HepG2 (cell line): ENCODE results near the gene PLD3. TPM values are rescaled to one million over a fixed set of nuclear protein-coding genes. Genes with fewer than 3 reads are reported as not detected.

Experiments
- FOXC1 ChIP-seq: sonication (generic); formaldehyde crosslinking; IDR thresholded peaks from 2 replicates; pipeline ENCODE4 v1.8.0; 2022; ENCODE audit warnings: mild to moderate bottlenecking, missing genetic modification reagents, borderline replicate concordance
- HNF1A ChIP-seq, 2 experiments: sonication (generic) in 1 of 2; formaldehyde crosslinking in 1 of 2; IDR thresholded peaks; 2 replicates each; pipeline versions ENCODE4 v1.4.0 to v1.6.1; 2016 to 2020; ENCODE audit warnings: borderline replicate concordance in 1 of 2, low read depth in 1 of 2, mild to moderate bottlenecking in 1 of 2, missing genetic modification reagents in 1 of 2
- NFE2L1 ChIP-seq: sonication (generic); formaldehyde crosslinking; IDR thresholded peaks from 2 replicates; pipeline ENCODE4 v1.4.0; 2020; ENCODE audit warnings: missing genetic modification reagents, mild to moderate bottlenecking, borderline replicate concordance
- XRCC5 ChIP-seq: fragments of 200-400 bp; formaldehyde crosslinking; optimal IDR thresholded peaks from 2 replicates; pipeline ENCODE3; 2017; ENCODE audit warnings: mild to moderate bottlenecking, low read length
- ZBTB3 ChIP-seq: sonication (generic); formaldehyde crosslinking; IDR thresholded peaks from 2 replicates; pipeline ENCODE4 v1.4.0; 2020; ENCODE audit warnings: low read depth, mild to moderate bottlenecking, moderate library complexity, missing genetic modification reagents, borderline replicate concordance
- ZBTB33 ChIP-seq: sonication (generic); formaldehyde crosslinking; IDR thresholded peaks from 2 replicates; pipeline ENCODE4 v1.4.0; 2020; ENCODE audit warnings: missing genetic modification reagents
- ZFP37 ChIP-seq: sonication (generic); formaldehyde crosslinking; IDR thresholded peaks from 2 replicates; pipeline ENCODE4 v1.4.0; 2020; ENCODE audit warnings: missing genetic modification reagents, borderline replicate concordance
- ZNF337 ChIP-seq: sonication (generic); formaldehyde crosslinking; IDR thresholded peaks from 2 replicates; pipeline ENCODE4 v1.5.1; 2020; ENCODE audit warnings: missing genetic modification reagents, low read depth, mild to moderate bottlenecking, borderline replicate concordance
- ZSCAN5A ChIP-seq: sonication (generic); formaldehyde crosslinking; IDR thresholded peaks from 2 replicates; pipeline ENCODE4 v1.8.0; 2022; ENCODE audit warnings: mild to moderate bottlenecking, missing genetic modification reagents, borderline replicate concordance
- polyA plus RNA-seq, 8 experiments: library from polyadenylated mRNA; depleted of rRNA in 3 of 8; stranded (reverse) in 7 of 8; unstranded in 1 of 8; fragments of >200 nt; fragmentation: Illumina TruSeq in 4 of 8; extraction: Trizol in 4 of 8; gene quantifications; 2 replicates each; pipeline versions ENCODE4 v1.2.1 to v1.2.3, GENCODE V29; 2011 to 2016; ENCODE audit warnings: low read depth in 4 of 8, missing spikeins in 1 of 8, mixed read lengths in 1 of 8; ENCODE audit not compliant: insufficient read depth in 1 of 8
- total RNA-seq, 5 experiments: library from RNA; depleted of rRNA; stranded (reverse); fragments of >200 nt; fragmentation: Illumina TruSeq; extraction: Trizol; gene quantifications; 2 replicates each; pipeline ENCODE4 v1.2.3, GENCODE V29; 2016; ENCODE audit warnings: low read depth in 1 of 5
- TF ChIP-seq, protein P1 (sequence below): IDR thresholded peaks from 2 replicates; pipeline ENCODE4 v1.6.1; 2016; ENCODE audit warnings: mild to moderate bottlenecking
- TF ChIP-seq, protein P2 (sequence below): sonication (generic); formaldehyde crosslinking; conservative IDR thresholded peaks from 2 replicates; pipeline ENCODE4 v1.4.0; 2020; ENCODE audit warnings: mild to moderate bottlenecking, missing genetic modification reagents, moderate library complexity

PLD3 gene
- total and polyA plus RNA-seq, 2 of the 13 experiments (the other 11 are each of a cell fraction or from before 2014, with no cell fraction given), result 45.7 to 164 TPM

- TF ChIP-seq, protein P1, sequence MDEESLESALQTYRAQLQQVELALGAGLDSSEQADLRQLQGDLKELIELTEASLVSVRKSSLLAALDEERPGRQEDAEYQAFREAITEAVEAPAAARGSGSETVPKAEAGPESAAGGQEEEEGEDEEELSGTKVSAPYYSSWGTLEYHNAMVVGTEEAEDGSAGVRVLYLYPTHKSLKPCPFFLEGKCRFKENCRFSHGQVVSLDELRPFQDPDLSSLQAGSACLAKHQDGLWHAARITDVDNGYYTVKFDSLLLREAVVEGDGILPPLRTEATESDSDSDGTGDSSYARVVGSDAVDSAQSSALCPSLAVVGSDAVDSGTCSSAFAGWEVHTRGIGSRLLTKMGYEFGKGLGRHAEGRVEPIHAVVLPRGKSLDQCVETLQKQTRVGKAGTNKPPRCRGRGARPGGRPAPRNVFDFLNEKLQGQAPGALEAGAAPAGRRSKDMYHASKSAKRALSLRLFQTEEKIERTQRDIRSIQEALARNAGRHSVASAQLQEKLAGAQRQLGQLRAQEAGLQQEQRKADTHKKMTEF, result peak; percentile 64
- TF ChIP-seq ZNF337 (CRISPR knock-in tag) (0 out of 2 replicates have a peak, but pooled peaks have one; percentile 30), ZBTB3 (CRISPR knock-in tag) (0 out of 2 replicates have a peak, but pooled peaks have one; percentile 47), ZBTB33 (CRISPR knock-in tag) (0 out of 2 replicates have a peak, but pooled peaks have one; percentile 10), ZFP37 (CRISPR knock-in tag) (no peak), XRCC5 (peak; percentile 72), FOXC1 (CRISPR knock-in tag) (peak; percentile 14; the same call in 1 of the 2 replicates), HNF1A (IDR thresholded peaks at IDR 0.05; ENCODE audit: low read depth) (no peak), HNF1A (CRISPR knock-in tag; IDR thresholded peaks at IDR 0.05; ENCODE audit: borderline replicate concordance) (peak; percentile 76; the same call in 1 of the 2 replicates), ZSCAN5A (CRISPR knock-in tag) (no peak), NFE2L1 (CRISPR knock-in tag) (no peak)
- TF ChIP-seq, protein P2, sequence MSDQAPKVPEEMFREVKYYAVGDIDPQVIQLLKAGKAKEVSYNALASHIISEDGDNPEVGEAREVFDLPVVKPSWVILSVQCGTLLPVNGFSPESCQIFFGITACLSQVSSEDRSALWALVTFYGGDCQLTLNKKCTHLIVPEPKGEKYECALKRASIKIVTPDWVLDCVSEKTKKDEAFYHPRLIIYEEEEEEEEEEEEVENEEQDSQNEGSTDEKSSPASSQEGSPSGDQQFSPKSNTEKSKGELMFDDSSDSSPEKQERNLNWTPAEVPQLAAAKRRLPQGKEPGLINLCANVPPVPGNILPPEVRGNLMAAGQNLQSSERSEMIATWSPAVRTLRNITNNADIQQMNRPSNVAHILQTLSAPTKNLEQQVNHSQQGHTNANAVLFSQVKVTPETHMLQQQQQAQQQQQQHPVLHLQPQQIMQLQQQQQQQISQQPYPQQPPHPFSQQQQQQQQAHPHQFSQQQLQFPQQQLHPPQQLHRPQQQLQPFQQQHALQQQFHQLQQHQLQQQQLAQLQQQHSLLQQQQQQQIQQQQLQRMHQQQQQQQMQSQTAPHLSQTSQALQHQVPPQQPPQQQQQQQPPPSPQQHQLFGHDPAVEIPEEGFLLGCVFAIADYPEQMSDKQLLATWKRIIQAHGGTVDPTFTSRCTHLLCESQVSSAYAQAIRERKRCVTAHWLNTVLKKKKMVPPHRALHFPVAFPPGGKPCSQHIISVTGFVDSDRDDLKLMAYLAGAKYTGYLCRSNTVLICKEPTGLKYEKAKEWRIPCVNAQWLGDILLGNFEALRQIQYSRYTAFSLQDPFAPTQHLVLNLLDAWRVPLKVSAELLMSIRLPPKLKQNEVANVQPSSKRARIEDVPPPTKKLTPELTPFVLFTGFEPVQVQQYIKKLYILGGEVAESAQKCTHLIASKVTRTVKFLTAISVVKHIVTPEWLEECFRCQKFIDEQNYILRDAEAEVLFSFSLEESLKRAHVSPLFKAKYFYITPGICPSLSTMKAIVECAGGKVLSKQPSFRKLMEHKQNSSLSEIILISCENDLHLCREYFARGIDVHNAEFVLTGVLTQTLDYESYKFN (CRISPR knock-in tag), result peak; percentile 71
These were observed at the start of gene PLD3, which contains the start of gene C19orf47 (continued) for GRCh38 chr19:40348125-40348913.
